ENCODE data around the gene HDAC4. TPM values are rescaled to one million over a fixed set of nuclear protein-coding genes. Genes with fewer than 3 reads are reported as not detected.

Gene HDAC4
- total and polyA plus RNA-seq, 2 of the 4 experiments (the other 2 are of a cell fraction) = 4.1 to 7.2 TPM

DNA sequence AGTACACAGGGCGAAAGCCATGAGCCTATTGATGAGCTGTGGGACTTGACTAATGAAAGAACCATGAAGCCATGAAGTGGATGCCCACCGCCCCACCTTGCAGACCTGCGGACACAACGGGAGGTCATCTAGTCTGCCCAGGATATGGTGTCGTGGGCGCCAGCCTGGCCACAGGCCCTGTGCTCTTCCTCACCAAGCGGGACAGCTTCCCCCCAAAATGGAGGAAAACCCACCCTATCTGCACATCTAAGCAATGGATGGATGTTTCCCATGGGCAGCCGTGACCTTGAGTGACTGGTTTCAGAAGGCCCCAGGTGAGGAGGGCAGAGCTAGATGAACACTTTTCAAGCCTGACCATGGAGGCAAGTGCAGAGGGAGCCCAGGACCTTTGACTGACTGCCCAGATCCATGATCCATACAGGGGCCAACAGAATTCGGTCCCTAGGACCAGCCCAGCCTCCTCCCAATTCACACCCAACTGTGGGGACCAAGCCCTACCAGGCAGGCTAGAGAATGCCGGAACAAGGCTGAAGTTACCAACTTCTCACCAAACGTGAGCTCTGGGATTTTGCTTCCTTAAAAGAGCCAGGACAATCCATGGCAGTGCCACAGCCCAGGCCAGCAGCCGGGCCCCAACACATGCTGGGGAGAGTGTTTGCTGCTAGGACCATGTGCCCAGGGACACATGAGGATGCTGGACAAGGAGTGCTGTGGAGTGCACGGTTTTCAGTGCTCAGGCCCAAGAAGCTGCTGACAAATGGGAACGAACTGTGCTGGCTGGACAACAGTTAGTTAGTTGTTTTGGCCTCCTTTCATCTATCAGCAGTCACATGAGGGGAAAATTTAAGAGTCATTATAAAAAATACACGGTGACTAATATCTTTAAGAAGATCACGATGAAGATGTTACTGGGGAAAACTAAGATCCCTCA is 249.4 kb downstream of the HDAC4 start (continued):
- TF ChIP-seq MXI1 (IDR thresholded peaks at IDR 0.05; ENCODE audit: borderline replicate concordance, low read depth, low read length) = no peak

GRCh38 chr2:239150125-239151011 is 250.5 kb downstream of the HDAC4 start:
- Histone ChIP-seq H2BK15ac (ENCODE audit: low read depth, low read length) (no peak overlapping the region), H2BK5ac (ENCODE audit: low read depth, low read length, poor library complexity, severe bottlenecking) (no peak overlapping the region), H3K23ac (ENCODE audit: low read depth, low read length) (no peak overlapping the region), H3K4me2 (ENCODE audit: low read depth, low read length) (no peak overlapping the region), H2BK120ac (ENCODE audit: low read depth, low read length) (no peak overlapping the region), H2BK20ac (ENCODE audit: low read depth, low read length) (no peak overlapping the region), H4K5ac (ENCODE audit: low read depth, low read length) (no peak overlapping the region), H3K9me3 (ENCODE audit: control insufficient read depth, insufficient read depth, low read length) (no peaks in the 10 kb centered on the region), H3K27me3 (ENCODE audit: control insufficient read depth, insufficient read depth, low read length) (no peaks in the 10 kb centered on the region), H2AK5ac (ENCODE audit: low read depth, low read length) (no peak overlapping the region), H2AFZ (replicated peaks; ENCODE audit: low read length, poor library complexity) (no peak overlapping the region), H3K56ac (ENCODE audit: extremely low read depth, insufficient read depth, low read length) (no peak overlapping the region), H4K8ac (ENCODE audit: low read depth in 2 of 2, low read length in 2 of 2) (no peak overlapping the region), H3K9me1 (ENCODE audit: insufficient read depth, low read length) (peaks cover 10% of the 10 kb centered on the region), H2AK9ac (replicated peaks; ENCODE audit: low read depth, low read length, poor library complexity) (no peak overlapping the region), H3K4ac (ENCODE audit: low read depth, low read length) (no peak overlapping the region), H4K20me1 (ENCODE audit: insufficient read depth, low read length) (no peaks in the 10 kb centered on the region; the same call in 1 of the 2 replicates), H3K18ac (ENCODE audit: low read depth, low read length) (no peak overlapping the region), H3K79me1 (ENCODE audit: low read depth in 1 of 2, low read length in 2 of 2) (no peaks in the 10 kb centered on the region; a peak in 1 of 4 replicates), H3K36me3 (ENCODE audit: control insufficient read depth, insufficient read depth, low read length) (peaks cover 57% of the 10 kb centered on the region), H3K4me1 (ENCODE audit: control insufficient read depth, insufficient read depth, low read length) (no peaks in the 10 kb centered on the region), H3K14ac (replicated peaks; ENCODE audit: low read depth, low read length) (no peak overlapping the region), H3K9ac (ENCODE audit: low read depth, low read length) (no peak overlapping the region), H4K91ac (ENCODE audit: insufficient read depth, low read depth, low read length) (no peak overlapping the region), H3K27ac (ENCODE audit: insufficient read depth, low read length) (no peak overlapping the region), H3K4me3 (ENCODE audit: insufficient read depth, low read depth, low read length) (no peak overlapping the region)
- no peak for DNase-seq
- intact Hi-C loops (cut with micrococcal nuclease) (no loop called here), in situ Hi-C loops (cut with MboI; ENCODE audit: low sequenced_read_pairs) (no loop called here), dilution Hi-C loops (cut with HindIII; ENCODE audit: low sequenced_read_pairs, unreplicated experiment) (no loop called here)
- 92% methylated on average over 4 of the region's 9 CpGs; no CpG with 5 or more reads in 1 of the 2 experiments for WGBS, 2 experiments (ENCODE audit: extremely low coverage in 2 of 2, insufficient read length in 1 of 2)
- ChIA-PET POLR2A (ENCODE audit: unreplicated experiment) (no interaction called here), CTCF (no interaction called here)
- TF ChIP-seq MXI1 (IDR thresholded peaks at IDR 0.05; ENCODE audit: borderline replicate concordance, low read depth, low read length) = no peak
- no peak for TF ChIP-seq NFE2L2 (IDR thresholded peaks at IDR 0.05; ENCODE audit: low read depth, low read length)
- TF ChIP-seq SMC3 (IDR thresholded peaks at IDR 0.05; ENCODE audit: low read depth, low read length) = no peak
- TF ChIP-seq USF2 (IDR thresholded peaks at IDR 0.05; ENCODE audit: low read depth, low read length) = no peak
- TF ChIP-seq CHD1 (IDR thresholded peaks at IDR 0.05; ENCODE audit: low read depth, low read length) = no peak
- no TSS peak for BruUV-seq (replicated peaks)
- no peak for ATAC-seq (ENCODE audit: low read depth)

Data from IMR-90 (cell line).